HL-60 (cell line): ENCODE results near the gene PDE4B.

Source experiments
- GABPA ChIP-seq: IDR thresholded peaks from 2 replicates; pipeline ENCODE4 v1.6.1; 2012; ENCODE audit warnings: low read depth
- POLR2AphosphoS5 ChIP-seq: IDR thresholded peaks from 2 replicates; pipeline ENCODE4 v1.6.1; 2012; ENCODE audit warnings: low read depth
- TF ChIP-seq, protein P1 (sequence below): IDR thresholded peaks from 2 replicates; pipeline ENCODE4 v1.6.1; 2012; ENCODE audit warnings: low read depth; ENCODE audit not compliant: insufficient replicate concordance
- TF ChIP-seq, protein P2 (sequence below): IDR thresholded peaks from one replicate; pipeline ENCODE4 v1.5.1; 2011; ENCODE audit warnings: low read length, control low read depth, inconsistent platforms; ENCODE audit not compliant: insufficient read depth

DNA sequence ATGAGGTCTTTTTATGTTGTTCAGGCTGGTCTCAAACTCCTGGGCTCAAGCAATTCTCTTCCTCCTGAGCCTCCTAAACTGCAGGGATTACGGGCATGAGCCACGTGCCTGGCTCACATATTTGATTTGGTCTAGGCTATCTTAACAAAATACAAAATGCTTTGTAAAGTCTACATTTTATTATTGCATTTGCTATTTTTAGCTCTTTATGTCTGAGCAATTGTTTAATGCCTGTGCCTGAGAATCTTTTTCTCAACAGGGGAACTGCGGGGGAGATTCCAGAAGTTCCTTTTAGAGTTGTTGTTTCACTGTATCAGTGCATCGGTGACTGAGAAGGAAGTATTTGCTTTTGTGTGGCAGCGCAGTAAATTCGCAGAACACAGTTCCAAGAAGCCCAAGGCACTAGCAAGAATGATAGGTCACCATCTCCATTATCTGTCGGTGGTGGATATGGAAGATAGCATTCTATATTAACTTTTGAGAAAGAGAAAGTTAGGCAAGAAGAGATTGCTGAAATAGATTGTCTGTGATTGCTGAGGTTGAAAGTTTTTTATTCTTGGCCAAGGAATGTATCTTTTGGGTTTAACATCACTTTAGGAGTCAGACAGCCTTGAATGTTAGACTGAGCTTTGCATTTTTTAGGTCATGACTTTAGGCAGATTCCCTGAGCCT lies 167.3 kb downstream of the PDE4B start:
- TF ChIP-seq POLR2AphosphoS5 (no peak), GABPA (no peak)
- TF ChIP-seq, protein P1, sequence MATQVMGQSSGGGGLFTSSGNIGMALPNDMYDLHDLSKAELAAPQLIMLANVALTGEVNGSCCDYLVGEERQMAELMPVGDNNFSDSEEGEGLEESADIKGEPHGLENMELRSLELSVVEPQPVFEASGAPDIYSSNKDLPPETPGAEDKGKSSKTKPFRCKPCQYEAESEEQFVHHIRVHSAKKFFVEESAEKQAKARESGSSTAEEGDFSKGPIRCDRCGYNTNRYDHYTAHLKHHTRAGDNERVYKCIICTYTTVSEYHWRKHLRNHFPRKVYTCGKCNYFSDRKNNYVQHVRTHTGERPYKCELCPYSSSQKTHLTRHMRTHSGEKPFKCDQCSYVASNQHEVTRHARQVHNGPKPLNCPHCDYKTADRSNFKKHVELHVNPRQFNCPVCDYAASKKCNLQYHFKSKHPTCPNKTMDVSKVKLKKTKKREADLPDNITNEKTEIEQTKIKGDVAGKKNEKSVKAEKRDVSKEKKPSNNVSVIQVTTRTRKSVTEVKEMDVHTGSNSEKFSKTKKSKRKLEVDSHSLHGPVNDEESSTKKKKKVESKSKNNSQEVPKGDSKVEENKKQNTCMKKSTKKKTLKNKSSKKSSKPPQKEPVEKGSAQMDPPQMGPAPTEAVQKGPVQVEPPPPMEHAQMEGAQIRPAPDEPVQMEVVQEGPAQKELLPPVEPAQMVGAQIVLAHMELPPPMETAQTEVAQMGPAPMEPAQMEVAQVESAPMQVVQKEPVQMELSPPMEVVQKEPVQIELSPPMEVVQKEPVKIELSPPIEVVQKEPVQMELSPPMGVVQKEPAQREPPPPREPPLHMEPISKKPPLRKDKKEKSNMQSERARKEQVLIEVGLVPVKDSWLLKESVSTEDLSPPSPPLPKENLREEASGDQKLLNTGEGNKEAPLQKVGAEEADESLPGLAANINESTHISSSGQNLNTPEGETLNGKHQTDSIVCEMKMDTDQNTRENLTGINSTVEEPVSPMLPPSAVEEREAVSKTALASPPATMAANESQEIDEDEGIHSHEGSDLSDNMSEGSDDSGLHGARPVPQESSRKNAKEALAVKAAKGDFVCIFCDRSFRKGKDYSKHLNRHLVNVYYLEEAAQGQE, result no peak
- TF ChIP-seq, protein P2, sequence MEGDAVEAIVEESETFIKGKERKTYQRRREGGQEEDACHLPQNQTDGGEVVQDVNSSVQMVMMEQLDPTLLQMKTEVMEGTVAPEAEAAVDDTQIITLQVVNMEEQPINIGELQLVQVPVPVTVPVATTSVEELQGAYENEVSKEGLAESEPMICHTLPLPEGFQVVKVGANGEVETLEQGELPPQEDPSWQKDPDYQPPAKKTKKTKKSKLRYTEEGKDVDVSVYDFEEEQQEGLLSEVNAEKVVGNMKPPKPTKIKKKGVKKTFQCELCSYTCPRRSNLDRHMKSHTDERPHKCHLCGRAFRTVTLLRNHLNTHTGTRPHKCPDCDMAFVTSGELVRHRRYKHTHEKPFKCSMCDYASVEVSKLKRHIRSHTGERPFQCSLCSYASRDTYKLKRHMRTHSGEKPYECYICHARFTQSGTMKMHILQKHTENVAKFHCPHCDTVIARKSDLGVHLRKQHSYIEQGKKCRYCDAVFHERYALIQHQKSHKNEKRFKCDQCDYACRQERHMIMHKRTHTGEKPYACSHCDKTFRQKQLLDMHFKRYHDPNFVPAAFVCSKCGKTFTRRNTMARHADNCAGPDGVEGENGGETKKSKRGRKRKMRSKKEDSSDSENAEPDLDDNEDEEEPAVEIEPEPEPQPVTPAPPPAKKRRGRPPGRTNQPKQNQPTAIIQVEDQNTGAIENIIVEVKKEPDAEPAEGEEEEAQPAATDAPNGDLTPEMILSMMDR, result no peak
